Measurements from ENCODE around the gene SLC33A1. TPM values are rescaled to one million over a fixed set of nuclear protein-coding genes. Genes with fewer than 3 reads are reported as not detected.
"Not testable (repeated sequence)": the region's sequence is repeated elsewhere in the genome, so short reads cannot be mapped to it uniquely, and the experiment has no call there.

SLC33A1 gene
- total RNA-seq, 1 donor from 2014 or later: 17.7 TPM

DNA sequence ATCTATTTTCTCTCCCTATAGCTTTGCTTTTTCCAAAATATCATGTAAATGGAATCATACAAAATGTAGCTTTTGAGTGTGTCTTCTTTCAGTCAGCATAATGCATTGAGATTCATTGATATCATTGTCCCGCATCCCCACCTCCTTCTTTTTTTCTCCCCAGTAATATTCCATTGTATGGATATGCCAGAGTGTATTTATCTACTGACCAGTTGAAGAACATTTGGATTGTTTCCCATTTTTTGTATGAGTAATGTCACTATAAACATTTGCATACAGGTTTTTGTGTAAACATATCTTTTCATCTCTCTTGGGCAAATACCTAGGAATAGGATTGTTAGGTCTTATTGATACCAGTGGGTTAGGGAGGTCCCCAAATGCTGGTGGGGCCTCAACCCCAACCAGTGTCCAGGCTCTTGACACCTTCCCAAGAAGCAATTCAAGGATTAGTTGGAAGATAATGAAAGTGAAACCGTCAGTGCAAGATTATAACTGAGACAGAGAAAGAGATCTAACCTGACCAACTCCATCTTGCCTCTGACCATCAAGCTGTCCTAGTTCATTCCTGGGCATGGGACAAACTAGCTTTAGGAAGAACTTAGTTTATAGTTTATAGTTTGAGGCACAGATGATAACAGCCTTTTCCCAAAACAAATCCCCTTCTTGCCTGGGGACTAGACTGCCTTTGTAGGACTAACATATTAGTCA, 7.4 kb upstream of the SLC33A1 start:
- no peak for DNase-seq

DNA sequence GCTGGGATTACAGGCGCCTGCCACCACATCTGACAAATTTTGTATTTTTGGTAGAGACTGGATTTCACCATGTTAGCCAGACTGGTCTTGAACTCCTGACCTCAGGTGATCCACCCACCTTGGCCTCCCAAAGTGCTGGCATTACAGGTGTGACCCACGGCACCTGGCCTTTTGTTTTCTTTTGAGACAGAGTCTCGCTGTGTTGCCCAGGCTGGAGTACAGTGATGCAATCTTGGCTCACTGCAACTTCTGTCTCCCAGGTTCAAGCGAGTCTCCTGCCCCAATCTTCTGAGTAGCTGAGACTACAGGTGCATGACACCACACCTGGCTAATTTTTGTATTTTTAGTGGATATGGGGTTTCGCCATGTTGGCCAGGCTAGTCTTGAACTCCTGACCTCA, 6.2 kb upstream of the SLC33A1 start:
- not testable (repeated sequence) for DNase-seq

GRCh38 chr3:155859859-155860258, 5.6 kb upstream of the SLC33A1 start:
- DNase-seq: no peak

- DNase-seq: no peak
Measured at GRCh38 chr3:155853214-155854140, 750 bp downstream of the SLC33A1 start.

GRCh38 chr3:155852341-155852740, 1.9 kb downstream of the SLC33A1 start:
- no peak for DNase-seq

GRCh38 chr3:155849404-155849803, 4.8 kb downstream of the SLC33A1 start:
- DNase-seq: not testable (repeated sequence)

- no peak for DNase-seq
Measured at GRCh38 chr3:155847993-155848392, 6.2 kb downstream of the SLC33A1 start.

- no peak for DNase-seq
Measured at GRCh38 chr3:155846119-155846518, 8.1 kb downstream of the SLC33A1 start.

GRCh38 chr3:155843569-155843968, 10.7 kb downstream of the SLC33A1 start:
- DNase-seq: no peak

DNA sequence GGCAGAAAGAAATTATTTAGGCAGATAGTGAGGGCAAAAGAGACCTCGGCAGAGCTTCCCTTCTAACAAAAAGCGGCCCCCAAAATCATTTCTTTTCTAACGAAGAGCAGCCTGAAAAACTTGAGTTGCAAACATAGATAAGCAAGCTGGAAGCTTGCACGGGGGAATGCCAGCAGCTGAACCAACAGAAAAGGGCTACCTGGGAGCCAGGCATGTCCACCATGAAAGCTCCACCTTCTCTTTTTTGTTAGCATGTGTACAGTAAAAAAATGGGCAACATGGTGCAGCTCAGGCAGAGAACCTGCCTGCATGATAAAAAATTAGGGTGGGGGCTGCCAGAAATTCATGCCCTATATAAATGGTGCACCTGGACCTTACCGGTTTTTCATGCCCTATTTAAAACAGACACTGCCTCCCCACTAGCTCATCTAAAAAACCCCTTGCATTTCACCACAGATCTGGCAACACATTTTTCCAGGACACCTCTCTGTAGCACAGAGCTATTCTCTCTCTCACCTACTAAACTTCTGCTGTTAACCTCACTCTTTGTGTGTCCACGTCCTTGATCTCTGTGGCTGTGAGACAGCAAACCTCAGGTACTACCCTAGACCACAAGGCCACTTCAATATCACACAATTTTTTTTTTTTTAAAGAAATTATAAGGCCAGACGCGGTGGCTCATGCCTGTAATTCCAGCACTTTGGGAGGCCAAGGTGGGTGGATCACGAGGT, 18.7 kb downstream of the SLC33A1 start:
- DNase-seq: no peak

DNA sequence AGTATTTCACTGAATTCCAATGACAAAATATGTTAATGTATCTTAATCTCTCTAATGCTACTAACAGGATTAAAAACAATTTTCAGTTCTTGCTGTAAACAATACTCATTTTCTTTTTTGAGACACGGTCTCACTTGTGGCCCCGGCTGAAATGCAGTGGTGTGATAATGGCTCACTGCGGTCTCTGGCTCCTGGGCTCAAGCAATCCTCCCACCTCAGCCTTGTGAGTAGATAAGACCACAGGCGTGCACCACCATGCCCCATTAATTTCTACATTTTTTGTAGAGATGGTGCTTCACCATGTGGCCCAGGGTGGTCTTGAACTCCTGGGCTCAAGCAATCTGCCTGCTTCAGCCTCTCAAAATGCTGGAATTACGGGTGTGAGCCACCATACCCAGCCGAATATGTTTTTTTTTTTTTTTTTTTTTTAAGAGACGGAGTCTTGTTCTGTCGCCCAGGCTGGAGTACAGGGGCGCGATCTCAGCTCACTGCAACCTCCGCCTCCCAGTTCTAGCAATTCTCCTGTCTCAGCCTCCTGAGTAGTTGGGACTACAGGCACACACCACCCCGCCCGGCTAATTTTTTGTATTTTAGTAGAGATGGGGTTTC, 25.6 kb downstream of the SLC33A1 start:
- DNase-seq: not testable (repeated sequence)

DNA sequence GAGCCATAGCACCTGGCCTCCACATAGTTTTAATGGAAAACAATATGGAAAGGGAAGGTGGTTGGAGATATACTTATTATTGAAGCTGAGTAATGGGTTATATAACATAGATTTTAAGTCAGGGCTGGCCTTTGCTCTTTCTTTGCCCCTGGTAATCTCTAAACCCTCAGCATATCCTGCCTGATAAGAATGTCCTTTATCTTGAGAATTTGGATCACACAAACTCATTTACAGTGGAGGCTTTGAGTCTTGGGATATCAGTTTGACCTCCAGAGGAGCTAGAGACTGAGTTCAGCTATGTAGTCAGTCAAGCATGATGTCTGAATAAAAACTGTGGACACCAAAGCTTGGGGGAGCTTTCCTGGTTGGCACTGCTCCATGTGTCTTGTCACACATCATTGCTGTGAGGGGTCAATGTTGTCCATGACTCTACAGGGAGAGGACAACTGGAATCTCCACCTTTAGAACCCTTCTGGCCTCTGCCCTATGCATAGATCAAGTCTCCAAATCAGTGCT, 39.1 kb downstream of the SLC33A1 start:
- no peak for DNase-seq

DNA sequence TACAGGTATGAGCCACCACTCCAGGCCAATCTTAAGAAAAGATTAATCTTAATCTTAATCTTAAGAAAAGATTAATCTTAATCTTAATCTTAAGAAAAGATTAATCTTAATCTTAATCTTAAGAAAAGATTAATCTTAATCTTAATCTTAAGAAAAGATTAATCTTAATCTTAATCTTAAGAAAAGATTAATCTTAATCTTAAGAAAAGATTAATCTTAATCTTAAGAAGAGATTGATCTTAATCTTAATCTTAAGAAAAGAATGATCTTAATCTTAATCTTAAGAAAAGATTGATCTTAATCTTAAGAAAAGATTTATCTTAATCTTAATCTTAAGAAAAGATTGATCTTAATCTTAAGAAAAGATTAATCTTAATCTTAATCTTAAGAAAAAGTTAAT, 41.0 kb downstream of the SLC33A1 start:
- DNase-seq: not testable (repeated sequence)

DNA sequence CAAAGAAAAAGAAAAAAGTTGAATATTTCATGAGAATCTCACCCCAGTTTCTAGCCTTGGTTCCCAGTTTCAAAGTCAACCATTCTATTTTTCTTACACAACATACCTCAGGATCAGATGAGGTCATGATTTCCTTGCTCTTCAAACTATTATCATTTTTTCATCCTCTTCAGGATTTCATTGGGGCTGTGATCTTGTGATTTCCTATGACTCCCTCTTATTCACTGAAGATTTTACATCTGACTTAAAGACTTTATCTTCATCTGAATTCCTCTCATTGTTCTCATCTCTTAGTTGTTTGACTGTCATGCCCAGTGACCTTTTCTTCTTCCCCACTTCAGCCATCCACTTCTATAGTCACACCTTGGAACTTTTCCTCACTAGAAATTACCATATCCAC, 45.0 kb downstream of the SLC33A1 start:
- DNase-seq: no peak

DNA sequence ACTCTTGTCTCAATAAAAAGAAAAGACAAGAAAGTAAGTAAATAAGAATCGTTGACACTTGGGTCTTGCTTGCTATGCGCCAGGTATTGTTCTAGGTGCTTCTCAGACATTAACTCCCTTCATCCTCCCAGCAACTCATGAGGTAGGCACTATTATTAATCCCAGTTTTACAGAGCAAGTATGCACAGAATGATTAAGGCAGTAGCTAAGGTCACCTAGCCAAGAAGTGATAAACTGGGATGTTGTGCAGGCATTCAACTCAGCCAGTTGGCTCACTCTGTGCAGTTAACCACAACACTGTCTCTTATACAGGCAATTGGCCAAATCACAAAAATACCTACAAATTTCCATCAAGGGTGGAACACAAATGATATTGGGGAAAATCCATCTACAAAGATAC, 46.4 kb downstream of the SLC33A1 start:
- DNase-seq: no peak

DNA sequence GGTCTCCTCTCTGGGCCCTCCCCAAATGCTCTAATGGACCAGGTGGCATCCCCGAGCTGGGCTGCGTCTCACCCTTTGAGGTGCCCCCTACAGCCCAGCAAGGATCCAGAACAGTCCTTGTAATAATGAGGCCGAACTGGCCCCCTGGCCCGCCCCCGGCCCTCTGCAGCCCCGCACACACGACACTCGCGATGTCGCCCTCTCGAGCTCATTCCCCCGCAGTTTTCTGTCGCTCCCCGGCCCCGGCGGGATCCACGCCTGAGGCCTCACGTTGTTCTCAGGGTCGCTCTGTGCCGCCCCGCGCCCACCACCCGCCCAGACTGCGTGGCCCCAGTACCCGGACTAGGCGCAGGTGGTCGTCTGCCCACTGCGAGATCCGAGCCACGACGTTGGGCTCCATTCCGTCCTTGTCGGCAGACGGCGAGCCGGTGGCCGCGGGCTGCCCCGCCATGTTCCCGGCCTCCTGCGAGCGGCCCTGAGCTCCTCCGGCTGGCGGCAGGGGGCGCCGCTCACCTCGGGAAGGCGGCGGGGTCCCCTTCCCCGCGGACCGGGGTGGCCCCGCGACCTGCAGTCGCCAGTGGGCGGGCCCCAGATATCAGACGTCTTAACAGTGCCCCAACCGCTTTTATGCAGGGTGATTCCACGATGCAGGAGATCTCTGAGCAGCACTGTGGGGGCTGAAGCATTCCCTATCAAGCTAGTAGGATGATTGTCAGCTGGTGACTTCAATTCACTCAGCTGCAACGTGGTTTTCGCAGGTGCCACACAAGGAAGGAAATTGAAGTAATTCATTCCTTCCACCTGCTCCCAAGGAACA, 48.2 kb downstream of the SLC33A1 start, which contains the start of gene C3orf33:
TSS of gene C3orf33 (minus strand) at position 477 of the 817 bp plus-strand sequence. CDS start at position 451, 26 bp downstream.
- peak; percentile 59 for DNase-seq

- DNase-seq: no peak
Measured at GRCh38 chr3:155805204-155805801, 48.9 kb downstream of the SLC33A1 start.

DNA sequence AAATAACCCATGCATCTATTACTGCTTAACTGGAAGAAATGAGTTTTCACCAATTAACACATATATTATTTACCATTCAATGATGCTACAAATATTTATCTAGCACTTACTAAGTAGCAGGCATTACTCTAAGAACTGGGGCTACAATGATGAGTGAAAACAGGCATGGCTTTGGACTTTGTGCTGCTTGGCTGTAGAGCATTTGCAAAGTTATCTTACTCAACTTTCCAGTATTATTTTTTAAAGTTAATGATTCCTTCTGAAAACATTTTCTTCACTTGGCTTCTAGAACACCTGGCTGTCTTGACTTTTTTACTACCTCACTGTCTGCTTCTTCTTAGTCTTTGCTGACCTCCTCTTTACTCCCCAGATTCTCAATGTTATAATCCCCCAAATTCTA, 49.9 kb downstream of the SLC33A1 start:
- DNase-seq: no peak

GRCh38 chr3:155792532-155792931, 61.7 kb downstream of the SLC33A1 start:
- DNase-seq: no peak

GRCh38 chr3:155791190-155791589, 63.0 kb downstream of the SLC33A1 start:
- no peak for DNase-seq
